Stimulated activated CD4-positive, alpha-beta T cell treated with anti-CD3 and anti-CD28 coated beads, Interleukin-1b, Interleukin-23, amount 100 ng/mL, for 1 hour (primary cell): ENCODE results near the gene PTGDS.
A peak's percentile ranks its signal among the peaks of the same experiment; 100 is the strongest.

Experiments
- DNase-seq, 2 donors: peaks; one replicate each; pipeline ENCODE4 v3.0.0-alpha.2; 2020; ENCODE audit warnings: low read depth in 2 of 2

PTGDS gene

DNA sequence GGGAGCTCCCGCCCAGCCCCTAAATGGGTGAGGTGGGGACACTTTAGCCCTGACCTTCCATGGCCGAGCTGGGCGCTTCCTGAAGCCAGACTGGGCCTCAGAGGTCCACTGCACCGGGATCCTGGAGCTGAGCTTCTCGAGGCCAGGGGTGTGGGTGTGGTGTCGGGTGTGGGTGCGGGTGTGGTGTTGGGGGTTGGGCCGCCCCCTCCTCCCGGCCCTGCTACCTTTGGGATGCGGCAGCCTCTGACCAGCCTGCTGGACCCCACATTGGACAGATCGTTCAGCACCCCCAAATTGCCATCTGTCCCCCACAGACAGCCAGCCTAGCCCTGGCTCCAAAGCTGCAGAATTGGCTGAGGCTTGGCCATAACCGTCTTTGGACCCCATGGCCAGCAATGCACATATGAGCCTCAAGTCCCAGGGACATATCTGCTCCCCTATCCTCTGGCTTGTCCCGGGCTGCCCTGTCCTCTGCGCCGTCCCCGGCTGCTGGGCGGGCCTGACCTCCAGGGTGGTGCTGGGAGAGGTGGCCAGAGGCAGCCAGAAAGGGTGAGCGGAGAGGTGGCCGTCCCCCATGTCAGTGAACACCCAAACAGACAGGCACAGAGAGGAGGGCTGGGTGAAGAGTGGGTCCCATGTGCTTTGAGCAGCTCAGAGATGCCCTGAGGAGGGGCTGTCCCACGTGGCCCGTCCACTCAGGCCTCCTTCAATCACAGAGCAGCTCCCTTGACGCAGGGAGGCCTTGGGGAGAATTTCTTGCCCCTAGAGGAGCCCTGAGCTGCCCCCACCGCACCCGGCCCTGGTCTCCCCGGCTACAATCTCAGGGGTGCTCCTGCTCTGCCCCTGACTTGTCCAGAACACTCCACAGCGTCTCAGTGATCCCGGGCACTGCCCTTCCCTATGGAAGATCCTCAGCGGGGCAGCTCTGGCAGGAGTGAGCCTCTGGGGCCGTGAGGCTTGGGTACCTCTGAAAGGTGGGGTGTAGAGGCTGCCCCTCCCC, 3.4 kb upstream of the PTGDS start:
- no peak for DNase-seq

DNA sequence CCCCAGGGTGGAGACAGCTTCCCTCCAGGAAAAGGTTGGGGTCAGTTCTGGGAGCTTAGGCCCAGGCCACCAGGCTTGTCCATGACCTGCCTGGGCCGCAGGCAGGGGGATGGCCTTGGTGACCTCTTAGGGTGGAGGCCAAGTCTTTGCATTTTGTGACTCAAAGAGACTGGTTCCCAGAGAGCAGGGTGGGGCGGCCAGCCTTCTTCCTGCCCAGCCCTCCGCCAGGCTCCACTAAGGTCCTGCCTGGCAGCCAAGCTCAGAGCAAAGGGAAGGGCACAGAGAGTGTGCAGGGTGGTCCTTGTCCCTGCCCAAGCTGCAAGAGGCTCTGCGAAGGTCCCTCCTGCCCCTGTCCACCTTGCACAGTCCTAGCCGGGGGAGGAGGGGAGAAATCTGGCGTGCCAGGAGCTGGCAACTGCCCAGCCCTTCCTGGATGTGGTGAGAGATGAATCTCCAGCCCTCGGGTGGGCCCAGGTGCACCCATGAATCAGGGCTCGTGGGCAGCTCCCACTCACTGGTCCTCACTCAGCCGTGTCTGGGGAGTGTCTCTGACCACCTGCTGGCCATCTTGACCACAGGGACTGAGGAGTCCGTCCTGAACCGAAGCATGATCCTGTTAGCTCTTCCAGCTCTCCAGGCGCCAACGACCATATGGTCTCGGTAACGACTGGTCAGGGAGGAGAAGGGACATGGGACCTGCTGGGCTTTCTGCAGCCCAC, 2.3 kb upstream of the PTGDS start:
- DNase-seq, result no peak

DNA sequence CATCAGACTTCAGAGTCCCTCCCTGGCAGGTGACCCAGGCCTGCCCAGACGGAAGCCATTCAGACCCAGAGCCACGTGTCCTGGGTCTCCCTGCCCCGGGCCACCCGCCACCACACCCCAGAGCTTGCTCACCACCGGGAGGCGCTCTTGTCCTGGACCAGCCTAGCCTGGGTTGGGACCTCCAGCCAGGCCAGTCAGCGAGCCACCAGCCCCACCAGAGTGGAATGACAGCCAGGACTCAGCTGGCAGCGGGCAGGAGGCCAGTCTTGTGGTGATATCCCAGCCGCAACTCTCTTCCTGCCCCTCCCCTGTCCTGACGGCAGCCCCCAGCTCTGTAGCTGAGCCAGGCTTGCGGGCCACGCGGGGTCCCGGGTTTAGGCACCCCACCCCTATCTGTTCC, 1.7 kb upstream of the PTGDS start:
- DNase-seq, result no peak

DNA sequence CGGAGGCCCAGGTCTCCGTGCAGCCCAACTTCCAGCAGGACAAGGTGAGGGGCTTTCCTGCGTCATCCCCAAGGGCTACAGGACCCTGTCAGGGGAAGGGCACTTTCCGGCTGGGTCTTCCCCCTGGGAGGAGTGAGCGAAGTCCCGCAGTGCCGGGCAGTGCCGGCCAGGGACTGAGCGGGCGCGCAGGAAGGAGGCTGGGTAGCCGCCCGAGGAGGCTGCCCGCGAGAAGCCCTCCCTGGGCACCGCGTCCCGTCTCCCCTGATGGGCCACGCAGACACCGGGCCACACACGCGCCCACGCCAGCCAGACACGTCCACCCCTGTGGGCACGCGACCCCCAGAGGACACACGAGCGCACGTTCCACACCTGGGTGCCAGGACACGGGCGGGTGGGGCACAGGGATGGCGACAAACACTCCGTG, 357 bp downstream of the PTGDS start:
- no peak for DNase-seq

DNA sequence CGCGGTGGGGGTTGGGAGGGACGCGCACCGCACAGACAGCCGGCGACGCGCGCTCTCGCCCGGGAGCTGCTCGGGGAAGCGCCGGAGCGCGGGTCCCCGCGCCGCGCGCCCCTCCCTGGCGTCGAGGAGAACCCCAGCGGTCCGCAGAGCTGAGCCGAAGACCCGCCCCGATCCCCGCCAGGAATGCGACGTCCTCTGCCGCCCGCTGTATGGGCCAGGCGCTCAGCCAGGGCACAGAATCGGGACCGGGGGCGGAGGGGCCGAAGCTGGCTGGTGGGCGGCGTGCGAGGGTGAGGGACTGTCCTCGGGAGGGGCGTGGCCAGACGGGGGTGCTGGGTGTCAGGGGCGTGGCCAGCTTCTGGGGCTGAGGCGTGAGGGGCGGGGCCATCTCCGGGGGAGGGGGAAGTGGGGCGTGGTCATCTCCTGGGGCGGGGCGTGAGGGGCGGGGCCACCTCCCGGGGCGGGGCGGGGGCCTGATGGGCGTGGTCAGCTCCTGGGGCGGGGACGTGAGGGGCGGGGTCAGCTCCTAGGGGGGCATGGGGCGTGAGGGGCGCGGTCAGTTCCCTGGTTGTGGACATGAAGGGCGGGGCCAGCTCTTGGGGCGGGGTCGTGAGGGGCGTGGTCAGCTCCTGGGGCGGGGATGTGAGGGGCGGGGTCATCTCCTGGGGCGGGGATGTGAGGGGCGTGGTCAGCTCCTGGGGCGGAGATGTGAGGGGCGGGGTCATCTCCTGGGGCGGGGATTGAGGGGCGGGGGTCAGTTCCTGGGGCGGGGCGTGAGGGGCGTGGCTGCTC, 965 bp downstream of the PTGDS start:
- peak in 1 of 2 donors; percentile 47 for DNase-seq

DNA sequence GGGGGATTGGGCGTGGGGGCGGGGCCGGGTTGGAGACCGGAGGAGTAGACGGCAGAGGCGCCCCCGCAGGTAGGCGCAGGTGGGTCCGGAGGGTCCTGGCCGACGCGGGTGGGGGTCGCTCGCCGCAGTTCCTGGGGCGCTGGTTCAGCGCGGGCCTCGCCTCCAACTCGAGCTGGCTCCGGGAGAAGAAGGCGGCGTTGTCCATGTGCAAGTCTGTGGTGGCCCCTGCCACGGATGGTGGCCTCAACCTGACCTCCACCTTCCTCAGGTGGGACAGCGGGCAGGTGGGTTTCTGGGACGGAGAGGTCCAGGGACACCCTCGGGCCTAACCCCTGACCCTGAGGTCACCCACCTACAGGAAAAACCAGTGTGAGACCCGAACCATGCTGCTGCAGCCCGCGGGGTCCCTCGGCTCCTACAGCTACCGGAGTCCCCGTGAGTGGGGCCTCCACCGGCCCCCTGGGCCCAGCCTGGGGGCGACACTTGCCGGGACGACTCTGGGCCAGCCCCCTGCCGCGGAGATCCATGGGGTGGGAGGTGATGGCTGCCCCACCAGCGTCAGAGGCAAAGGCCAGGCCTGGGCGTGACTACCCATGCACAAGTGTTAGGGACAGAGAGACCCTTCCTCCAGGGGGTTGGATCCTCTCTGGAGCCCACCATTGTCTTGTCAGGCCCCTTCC, 1.7 kb downstream of the PTGDS start:
- no peak for DNase-seq

DNA sequence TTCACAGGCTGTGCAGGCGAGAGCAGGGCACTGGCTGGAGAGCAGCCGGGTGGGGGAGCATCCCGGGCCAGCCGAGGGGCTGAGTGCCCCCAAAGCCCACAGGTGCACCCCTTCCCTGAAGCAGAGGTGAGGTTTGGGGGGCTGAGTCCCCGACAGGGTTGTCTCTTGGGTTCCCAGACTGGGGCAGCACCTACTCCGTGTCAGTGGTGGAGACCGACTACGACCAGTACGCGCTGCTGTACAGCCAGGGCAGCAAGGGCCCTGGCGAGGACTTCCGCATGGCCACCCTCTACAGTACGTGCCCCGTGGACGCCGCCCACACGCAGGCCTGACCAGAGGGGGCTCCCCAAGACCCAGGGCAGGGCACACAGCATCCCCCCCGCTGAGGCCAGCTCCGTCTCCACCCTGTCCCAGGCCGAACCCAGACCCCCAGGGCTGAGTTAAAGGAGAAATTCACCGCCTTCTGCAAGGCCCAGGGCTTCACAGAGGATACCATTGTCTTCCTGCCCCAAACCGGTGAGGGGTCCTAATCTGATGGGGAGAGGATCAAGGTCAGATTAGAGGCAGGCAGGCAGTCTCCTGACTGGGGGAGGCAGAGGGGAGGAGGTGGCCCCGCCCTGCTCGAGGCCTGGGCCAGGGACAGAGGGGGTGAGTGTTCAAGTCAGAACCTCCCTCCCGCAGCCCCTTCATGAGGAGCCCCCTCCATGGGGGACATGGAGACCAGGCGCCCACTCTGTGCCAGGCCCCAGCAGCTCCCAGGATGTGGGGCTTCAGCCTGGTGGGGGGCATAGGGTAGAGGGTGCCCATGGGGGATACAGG, 2.7 kb downstream of the PTGDS start:
- no peak for DNase-seq

DNA sequence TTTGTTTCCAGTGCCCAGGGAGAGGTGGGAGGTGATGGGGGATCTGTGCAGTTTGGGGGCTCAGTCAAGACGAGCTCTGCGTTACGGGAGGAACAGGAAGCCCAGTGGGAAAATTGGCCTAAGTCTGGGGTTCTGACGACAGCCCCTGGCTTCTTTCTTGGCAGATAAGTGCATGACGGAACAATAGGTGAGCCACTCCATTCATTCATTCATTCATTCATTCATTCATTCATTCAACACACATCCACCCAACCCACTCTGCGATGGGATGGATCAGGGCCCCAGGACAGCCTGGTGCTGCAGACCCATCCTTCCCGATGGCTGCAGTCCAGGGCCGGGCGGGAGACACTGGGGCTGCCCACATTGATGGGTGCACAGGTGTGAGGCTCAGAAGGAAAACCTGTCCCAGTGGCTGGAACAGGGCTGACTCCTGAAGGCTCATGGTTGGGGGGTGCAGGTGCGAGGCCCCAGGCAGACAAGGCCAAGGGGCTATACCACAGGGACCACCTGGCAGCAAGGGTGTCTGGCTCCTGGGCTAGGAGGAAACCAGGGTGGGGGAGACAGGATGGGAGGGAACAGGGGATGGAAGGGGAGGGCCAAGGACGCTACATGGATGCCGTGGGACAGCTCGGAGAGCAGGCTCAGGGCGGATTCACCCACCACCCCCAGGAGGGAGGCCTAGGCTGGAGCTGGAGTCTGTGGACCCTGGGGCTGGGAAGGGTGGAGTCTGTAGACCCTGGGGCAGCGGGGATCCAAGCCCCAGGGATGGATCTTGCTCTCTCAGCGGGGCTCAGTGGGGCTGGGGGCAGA, 3.6 kb downstream of the PTGDS start:
- no peak for DNase-seq

DNA sequence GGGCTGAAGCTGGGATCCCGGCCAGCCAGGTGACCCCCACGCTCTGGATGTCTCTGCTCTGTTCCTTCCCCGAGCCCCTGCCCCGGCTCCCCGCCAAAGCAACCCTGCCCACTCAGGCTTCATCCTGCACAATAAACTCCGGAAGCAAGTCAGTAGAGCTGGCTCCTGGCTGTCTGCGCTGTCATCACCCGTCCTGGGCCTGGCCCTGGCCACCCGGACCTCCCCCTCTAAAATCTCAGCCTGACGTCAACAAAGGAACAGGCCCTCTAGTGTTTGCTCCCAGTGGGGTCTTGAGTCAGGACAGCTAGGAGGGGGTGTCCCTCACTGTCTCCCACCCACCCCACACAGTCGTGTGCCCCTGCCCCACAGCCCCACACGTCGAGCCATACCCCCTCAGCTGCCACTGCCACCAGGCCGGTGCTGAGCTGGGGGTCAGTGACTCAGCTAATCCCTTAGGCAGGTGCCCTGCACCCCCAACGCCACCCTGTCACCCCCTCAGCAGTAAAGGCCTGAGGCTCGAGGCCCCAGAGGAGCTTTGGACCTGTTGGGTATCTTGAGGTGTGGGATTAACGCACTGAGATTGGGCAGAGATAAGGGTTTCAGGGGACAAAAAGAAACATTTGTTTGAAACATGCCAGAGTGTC, 4.4 kb downstream of the PTGDS start:
- no peak for DNase-seq

DNA sequence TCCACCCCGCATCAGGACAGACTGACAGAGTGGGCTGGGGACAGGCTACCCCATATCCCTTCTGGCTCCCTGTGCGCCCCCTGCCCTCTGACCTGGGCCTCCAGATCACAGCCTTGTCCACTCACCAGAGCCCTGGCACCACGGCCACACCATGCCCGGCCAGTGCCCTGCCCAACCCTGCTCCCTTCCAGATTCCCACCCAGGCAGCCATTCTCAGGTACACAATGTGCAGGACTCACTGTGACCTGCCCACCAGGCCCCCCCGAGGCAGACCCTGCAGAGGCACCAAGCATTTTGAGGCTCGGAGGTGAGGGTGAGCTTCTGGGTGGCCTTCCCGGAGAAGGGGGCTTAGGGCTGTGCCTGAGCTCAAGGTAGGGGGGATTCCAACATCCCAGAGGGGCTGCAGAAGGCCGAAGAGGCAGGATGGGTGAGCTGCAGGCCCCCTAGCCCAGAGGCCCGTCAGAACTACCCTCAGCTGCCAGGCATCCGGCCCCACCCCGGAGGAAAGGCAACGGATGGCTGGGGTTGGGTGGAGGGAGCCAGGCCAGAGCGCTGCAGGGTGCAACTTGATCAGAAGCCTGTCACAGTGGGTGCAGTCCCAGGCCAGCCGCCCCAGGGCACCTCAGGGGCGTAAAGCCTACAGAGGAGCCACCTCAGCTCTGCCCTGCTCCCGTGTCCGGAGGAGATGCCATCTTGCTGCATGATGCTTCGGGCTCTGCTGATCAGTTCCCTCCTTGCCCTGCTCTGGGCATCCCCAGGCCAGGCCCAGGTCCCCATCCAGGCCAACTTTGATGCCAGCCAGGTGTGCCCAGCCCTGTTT, 5.1 kb downstream of the PTGDS start, which contains the start of gene LCNL1:
LCNL1 (plus strand) TSS at position 762 of the 820 bp plus-strand sequence. CDS start 594 bp downstream, outside the sequence.
- DNase-seq, result no peak

DNA sequence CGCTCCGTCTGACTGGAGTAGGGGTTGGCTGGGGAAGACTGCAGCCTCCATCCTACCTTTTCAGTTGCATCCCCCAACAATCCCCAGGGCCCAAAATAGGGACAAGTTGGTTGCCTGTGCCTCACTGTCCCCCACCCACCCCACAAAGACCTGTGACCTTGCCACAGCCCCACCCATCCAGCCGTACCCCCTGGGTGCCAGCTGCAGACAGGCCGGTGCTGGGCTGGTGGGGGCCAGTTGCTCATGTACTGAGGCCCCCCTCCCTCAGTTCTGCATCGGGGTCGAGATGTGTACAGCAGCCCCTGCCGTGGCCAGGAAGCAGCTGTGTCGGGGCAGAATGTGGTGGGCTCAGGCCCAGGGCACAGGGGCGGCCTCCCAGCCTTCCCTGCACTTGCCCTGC, 5.9 kb downstream of the PTGDS start:
- no peak for DNase-seq

DNA sequence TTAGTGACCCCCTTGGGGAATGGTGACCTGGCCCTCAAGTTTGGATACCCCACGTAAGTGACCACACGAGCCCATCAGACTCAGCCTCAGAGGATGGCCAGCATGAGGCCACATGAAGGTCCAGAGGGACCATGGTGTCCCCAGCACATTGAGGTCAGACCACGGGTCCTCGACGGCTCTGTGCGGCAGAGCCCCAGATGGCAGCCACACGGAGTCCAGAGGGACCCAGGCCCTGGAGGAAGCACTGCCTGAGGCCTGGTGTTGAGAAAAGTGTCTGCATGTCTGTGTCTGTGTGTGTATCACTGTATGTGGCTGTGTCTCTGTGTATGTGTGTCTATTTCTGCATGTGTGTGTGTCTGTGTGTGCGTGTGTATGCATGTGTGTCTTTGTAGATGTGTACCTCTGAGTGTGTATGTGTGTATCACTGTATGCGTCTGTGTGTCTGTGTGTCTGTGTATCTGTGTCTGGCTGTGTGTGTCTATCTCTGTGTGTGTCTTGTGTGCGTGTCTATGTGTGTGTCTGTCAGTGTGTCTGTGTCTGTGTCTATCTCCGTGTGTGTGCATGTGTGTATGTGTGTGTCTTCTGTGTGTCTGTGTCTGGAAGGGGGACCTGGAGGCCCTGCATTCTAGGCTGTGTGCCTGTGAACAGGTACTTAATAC, 6.5 kb downstream of the PTGDS start:
- DNase-seq, result no peak

DNA sequence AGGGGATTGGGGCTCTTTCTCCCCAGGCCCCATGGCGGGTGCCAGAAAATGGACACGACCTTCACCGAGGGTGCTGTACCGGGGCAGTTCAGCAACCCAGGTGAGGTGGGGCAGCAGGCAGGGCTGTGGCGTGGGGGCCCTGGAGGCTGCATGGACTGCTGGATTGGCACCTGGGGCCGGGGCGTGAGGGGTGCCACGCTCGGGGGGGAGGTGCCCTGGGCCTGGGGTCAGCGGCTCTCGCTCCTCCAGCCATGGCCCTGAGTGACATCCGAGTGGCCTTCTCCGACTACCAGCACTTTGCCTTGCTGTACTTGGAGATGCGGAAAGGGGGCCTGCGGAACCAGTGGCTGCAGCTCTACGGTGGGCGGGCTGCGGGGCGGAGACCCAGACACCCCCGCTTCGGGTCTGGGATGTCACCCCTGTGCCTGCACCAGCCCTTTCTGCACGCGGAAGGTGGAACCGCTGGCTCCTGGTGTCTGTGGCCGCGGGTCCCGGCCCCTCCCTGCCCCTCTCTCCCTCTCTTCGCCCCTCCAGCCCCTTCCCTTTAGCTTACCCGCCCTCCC, 7.2 kb downstream of the PTGDS start:
- DNase-seq, result no peak

DNA sequence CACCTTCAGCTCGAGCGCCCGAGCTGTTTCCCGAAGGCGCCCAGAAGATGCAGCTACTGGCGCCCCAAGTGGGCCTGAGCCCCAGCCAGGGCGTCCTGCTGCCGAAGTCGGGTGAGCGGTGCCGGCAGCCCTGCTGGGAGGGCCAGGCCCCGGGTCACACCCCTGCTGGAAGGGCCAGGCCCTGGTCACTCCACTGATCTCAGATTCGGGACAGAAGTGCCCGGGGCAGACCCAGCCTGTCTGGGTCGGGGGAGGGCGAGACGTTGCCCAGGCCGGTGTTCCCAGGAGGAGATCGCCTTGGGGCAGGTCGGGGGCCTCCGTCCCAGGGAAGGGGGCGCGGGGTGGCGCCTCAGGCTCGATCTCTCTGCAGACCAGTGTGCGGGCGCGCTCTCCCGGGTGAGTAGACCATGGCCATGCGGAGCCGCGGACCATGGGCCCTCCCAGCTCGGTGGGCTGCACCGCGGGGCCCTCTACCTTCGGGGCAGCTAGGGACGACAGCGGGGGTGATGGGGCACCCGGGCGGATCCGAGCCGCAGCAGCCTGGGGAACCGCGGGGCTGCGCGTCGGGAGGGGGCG, 7.8 kb downstream of the PTGDS start:
- no peak for DNase-seq

DNA sequence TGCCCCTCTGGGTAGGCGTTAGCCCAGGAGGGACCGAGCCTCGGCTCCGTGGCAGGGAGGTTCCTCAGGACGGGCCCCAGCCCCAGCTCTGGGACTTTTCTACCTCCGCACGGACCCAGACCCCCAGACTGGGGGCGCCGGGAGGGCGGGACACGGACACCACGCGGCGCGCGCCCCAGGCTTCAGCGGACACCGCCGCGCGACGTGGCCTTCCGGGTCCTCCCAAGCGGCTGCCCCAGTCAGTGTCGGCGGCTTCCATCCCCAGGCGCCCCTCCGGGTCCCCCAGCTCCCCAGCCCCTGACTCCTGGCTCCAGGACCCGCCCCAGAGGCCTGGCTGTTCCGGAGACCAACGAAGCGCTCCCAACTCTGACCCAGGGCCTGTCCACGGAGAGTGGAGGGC, 8.5 kb downstream of the PTGDS start:
- DNase-seq, result no peak

DNA sequence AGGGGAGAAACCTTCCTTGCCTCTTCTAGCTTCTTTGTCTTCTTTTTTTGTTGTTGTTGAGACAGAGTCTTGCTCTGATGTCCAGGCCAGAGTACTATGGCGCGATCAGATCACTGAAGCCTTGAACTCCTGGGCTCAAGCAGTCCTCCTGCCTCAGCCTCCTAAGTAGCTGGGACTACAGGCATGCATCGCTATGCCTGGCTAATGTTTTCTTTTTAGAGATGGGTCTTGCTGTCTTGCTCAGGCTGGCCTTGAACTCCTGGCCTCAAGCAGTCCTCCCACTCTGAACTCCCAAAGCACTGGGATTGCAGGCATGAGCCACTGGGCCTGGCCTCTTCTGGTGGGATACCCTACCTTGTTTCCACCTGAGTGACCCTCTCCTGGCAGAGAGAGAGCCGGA, 11.6 kb downstream of the PTGDS start:
- no peak for DNase-seq
